NCI-H1436 treated with DMSO at 0.1 percent for 48 hours (cell line): Measurements from ENCODE around the gene INCENP.
A peak's percentile ranks its signal among the peaks of the same experiment; 100 is the strongest.
"Not testable (repeated sequence)": the region's sequence is repeated elsewhere in the genome, so short reads cannot be mapped to it uniquely, and the experiment has no call there.

ENCODE experiments used
- DNase-seq: peaks from one replicate; lab custom pipeline; 2025; lab: John Stamatoyannopoulos, UW

The INCENP gene

DNA sequence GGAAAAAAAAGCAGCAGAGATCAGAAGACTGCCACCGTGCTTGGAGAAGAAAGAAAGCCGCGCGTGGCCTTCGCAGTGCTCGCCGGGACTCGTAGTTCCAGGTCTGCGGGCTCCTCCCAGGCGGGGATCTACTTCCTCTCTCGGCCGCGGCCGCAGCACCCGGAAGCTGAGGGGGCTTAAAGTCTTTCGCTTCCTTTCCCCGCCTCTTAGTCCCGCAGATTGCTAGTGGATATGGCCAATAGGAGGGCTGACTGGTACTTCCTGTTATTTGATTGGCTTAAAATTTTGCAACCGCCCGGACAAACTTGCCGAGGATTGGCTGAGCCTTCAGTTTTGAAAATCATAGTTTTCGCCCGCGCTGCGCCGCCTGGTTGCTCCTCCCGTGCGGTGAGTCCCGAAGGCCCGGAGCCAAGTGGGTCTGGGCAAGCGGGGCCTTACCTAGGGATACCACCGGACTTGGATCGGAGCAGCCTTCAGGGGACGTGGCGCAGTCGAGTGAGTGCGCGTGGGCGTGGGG, at the start of gene INCENP:
Gene INCENP (plus strand): TSS at position 343 of the 517 bp plus-strand sequence. CDS start 4,151 bp downstream, outside the sequence.
- peak; percentile 96 for DNase-seq

DNA sequence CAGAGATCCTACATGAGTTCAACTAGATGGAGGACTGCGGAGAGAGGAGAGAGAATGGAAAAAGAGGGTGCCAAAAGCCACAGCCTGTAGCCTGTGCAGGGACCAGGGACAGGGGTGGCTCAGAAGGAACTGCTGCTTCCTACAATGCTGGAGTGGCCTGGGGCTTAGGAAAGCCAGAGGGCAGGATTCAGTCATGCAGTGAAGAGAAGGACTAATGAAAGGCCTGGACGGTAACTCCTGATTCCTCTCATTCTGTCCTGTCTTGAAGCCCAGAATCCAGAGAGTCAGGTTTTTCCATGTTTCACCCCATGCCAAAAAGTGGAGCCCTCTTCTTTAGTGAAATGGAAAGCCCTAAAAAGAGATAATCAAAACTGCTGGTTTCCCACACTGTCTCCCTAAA, 48.4 kb upstream of the INCENP start:
- no peak for DNase-seq

DNA sequence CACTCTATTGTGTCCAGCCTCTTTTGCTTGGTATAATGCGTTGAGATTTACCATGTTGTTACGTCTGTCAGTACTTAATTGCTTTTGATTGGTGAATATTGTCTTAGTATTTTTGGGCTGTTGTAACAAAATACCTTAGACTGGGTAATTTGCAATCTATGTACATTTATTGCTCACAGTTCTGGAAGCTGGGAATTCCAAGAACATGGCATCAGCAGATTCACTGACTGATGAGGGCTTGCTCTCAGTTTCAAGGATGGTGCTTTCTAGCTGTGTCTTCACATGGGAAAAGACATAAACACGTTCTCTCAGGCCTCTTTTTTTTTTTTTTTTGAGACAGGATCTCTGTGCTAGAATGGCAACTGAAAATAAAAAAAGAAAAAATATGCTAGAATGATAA, 46.7 kb upstream of the INCENP start:
- no peak for DNase-seq

DNA sequence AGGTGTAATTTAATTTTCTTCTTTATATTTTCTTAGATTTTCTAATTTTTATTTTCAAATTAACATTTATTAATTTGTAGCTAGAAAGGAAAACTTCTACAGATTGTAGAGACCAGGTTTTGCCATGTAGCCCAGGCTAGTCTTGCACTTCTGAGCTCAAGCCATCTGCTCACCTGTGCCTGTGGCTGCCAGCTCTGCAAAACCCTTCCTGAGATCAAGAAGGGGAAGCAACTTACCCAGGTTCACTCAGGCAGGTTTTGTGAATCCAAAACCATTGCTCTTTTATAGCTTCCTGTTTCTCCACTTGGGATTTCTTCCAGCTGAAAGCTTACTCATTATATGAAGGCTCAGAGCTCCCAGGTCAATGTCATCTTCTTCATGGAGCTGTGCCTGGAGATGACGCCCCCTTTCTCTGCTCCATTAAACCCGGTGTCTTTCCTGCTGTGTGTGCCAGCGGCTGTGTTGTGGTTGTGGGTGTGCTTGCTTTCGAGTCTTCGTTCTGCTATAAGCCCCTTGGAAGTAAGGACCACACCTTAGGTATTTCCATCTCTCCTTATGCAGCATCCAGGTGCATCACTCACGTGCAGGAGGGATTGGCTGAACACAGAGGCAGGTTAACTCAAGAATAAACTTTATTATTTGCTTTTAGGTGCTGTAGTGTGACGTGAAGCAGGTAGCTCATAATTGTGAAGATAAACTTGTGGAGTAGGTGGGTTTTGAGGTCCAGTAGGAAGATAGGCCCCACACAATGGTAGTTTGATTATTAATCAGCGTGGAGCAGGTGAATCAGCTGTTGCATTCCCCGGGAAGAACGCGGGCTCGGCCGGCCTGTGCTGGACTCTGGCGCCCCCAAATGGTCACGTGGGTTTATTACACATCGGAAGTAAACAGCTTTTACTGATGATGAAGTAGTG, 42.2 kb upstream of the INCENP start:
- DNase-seq: no peak

DNA sequence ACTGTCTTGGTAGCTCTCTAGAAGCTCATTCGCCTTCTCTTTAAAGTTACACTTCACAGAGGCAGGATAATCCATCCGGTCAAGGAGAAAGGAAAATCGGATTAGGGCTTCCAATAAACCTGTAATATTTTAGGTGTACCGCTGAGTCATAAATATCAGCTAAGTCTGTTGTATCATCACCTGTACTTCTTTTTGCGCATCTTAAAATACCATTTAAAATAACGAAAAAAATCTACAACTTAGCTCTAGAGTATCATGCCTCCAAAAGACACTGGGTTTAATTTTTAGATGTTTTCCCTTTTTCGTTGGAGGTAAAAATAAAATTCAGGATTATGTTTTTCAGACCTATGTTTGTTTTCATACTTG, 41.5 kb upstream of the INCENP start:
- no peak for DNase-seq

DNA sequence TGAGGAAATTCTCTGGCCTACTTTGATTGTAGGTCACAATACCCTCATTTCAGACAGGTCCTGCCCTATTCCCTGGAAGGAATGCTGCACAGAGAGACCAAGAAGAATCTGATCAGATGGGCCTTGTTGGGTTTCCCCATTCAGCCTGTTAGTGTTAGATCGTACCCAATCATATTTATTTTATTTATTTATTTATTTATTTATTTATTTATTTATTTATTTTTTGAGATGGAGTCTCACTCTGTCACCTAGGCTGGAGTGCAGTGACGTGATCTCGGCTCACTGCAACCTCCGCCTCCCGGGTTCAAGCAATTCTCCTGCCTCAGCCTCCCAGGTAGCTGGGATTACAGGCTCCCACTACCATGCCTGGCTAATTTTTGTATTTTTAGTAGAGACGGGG, 39.0 kb upstream of the INCENP start:
- DNase-seq: not testable (repeated sequence)

DNA sequence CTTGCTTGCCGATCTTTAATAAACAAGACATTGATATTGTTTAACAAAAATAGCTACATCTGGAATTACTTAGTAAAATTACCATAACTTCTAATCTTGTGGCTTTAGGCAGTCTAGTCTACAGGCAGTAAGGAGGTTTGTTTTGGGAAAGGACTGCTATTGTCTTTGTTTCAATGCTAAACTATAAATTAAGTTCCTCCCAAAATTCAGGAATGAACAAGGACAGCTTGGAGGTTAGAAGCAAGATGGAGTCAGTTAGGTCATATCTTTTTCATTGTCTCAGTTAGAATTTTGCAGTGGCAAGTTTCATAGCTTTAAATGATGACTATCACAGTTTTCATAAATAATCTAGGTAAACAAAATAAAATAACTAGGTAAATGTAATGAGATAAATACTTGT, 36.1 kb upstream of the INCENP start:
- no peak for DNase-seq

DNA sequence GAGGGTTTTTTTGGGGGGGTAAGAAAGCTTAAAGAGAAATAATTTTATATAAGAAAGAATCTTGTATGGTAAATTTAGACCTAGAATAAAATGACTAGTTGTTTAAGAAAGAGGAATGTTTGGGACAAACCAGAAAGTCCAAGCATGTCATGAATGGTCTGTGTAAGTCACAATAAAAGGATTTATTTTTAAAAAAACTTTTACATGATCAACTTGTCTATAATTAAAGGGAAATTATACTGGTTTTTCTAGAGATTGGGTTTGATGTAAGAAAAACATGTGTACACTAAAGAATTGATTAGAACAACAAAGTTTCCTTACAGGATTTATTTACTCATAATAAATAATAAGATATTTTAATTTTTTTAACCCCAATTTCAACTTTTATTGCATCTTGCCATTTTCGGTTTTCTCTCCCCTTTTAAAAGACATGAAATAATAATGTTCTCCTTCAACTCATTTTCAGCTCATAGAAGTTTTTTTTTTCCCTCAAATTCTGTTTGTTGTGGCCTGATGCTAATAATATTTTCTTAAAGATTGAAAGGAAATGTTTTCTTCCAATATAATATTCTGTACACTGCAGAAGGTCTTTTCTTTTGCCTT, 35.4 kb upstream of the INCENP start:
- DNase-seq: no peak

DNA sequence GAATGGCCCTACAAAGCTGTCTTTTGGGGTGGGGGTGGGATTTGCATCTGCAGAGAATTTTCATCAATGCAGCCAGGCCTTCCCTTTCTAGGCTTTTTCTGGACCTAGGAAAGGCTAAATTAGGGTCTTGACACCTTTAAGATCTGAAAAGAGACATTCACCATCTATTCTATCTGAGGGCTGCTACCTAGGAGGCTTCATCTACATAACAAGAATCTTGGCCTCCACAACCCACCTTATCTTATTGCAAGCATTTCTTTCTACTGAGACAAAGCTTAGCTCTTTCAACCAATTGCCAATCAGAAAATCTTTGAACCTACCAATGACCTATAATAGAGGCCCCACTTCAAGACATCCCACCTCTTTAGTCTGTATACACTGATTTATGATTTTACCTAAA, 20.7 kb upstream of the INCENP start:
- DNase-seq: no peak

DNA sequence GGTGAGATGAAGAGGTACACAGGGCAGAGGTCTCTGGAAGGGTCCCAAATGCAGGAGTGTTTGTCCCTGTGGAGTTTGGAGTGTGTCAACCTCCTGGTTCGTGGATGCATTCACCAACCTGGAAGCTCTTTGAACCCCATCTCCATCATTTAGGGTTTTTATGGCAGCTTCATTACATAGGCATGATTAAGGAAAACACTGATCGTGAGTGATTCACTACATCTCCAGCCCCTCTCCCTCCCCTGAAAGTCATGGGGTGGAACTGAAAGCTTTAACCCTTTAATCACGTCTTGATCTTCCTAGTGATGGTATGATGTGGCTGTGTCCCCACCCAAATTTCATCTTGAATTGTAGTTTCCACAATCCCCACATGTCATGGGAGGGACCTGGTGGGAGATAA, 19.8 kb upstream of the INCENP start:
- no peak for DNase-seq

DNA sequence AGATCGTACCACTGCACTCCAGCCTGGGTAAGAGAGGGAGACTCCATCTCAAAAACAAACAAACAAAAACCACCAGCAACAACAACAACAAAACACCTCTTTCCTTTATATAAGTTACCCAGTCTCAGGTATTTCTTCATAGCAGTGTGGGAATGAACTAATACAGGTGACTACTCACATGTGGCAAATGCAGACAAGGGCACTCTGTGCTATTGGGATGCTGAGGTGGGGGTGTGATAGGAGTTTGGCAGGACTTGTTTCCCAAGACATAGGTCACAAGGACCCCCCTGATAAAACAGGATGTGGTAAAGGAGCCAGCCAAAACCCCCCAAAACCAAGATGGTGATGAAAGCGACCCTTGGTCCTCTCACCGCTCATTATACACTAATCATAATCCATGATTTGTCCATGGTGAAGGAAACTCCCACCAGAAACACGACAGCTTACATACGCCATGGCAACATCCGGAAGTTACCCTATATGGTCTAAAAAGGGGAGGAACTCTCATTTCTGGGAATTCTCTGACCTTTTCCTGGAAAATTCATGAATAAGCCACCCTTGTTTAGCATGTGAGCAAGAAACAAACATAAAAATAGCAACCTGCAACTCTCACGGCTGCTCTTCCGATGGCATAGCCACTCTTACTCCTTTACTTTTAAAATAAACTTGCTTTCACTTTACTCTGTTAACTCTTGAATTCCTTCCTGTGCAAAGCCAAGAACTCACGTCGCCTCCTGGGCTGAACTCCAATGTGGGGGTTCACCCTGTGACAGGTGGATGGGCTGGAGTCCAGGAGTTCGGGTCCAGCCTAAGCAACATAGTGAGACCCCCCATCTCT, 18.8 kb upstream of the INCENP start:
- DNase-seq: no peak

DNA sequence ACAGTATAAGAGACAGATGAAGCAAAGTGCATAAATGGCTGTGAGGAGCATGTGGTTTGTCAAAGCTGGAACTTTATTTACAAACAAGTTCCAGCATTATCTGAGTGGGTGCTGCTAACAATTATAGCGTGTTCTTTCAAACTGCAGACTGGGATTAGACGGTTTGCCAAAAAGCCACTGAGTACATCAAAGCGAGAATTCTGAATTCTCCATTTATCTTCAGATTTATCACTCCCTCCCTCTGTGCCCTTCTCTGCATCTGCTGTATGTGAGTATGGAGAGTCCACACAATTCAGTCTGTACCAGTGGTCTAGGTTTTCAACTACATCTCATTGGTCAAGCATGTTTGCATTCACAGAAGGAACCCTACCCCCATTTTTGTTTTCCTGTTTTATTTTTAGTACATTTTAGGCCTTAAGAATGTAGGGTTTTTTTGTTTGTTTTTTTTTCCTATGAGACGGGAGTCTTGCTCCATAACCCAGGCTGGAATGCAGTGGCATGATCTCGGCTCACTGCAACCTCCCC, 18.1 kb upstream of the INCENP start:
- DNase-seq: no peak

DNA sequence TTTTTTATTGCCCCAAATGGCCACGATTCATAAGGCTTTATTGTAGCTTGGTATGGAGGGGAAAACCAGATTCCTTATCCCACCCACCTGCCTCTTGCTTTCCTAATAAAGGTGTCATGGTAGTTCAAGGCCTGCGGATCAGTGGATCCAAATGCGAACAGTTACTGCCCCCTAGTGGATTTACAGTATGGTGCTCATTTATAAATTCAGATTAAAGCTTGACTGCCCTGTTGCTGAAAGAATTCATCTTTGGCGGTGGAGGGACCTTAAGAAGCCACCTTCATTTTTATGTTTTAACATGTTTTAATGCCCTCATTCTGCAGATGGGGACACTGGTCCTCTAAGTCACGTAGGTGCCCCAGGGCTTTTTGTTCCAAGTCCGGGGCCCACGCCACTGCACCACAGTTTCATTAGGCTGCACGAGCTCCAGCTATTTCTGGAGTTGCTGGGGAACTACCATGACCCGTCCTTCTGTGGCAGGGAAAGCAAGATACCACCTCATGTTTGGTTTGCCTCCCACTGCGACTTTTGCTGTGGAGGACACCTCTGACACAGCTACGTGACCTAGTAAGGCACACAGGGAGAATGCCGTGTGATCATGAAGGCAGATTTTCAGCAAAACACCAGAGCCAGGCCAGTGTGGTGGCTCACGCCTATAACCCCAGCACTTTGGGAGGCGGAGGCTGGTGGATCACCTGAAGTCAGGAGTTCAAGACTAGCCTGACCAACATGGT, 15.6 kb upstream of the INCENP start:
- peak; percentile 32 for DNase-seq

DNA sequence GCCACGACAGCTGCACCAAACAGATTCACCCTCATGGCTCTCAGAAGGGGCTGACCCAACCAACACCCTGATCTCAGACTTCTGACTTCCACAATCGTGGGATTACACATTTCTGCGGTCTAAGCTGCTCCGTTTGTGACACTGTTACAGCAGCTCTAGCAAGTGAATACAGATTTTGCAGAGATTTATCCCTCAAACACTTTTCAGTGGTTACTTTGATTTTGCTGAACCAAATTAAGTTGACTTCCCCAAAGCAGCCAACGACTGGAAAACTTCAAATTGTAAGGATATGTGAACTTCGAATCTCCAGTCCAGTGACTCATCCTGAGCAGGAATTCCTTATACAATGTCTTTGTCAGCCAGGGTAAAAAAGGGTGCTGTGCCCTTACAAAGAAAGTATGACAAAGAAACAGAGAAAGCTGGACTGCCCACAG, 14.8 kb upstream of the INCENP start:
- no peak for DNase-seq

DNA sequence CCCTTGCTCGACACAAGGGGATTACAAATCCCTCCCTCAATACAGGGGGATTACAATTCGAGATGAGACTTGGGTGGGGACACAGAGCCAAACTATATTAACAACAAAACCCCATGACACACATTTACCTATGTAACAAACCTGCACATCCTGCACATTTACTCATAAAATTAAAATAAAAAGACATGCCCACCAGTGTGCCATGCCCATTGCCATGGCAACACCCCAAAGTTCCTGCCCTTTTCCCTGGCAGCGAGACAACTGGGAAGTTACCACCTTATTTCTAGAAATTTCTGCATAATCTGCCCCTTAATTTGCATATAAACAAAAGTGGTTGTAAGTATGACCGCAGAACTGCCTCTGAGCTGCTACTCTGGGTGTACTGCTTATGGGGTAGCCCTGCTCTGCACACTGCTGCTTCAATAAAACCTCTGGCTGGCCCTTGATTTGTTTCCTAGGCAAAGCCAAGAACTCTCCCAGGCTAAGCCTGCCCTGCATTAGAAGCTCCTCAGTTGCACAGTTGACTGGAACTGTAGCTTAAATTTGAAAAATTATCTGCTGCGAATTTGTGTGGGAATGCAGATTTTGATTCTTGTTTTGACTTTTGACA, 8.6 kb upstream of the INCENP start:
- DNase-seq: no peak

DNA sequence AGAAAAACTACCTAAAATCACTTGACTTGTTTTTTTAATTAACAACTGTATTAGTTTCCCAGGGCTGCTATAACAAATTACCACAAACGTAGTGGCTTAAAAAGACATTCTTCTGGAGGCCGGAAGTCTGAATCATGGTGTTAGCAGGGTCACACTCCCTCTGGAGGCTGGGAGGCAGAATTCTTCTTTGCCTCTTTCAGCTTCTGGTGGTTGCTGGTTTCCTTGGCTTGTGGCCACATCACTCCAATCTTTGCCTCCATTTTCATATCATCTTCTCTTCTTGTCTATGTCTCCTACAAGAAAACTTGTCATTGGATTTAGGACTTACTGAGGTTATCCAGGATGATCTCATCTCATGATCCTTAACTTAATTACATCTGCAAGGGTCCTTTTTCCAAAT, 7.4 kb upstream of the INCENP start:
- DNase-seq: no peak

DNA sequence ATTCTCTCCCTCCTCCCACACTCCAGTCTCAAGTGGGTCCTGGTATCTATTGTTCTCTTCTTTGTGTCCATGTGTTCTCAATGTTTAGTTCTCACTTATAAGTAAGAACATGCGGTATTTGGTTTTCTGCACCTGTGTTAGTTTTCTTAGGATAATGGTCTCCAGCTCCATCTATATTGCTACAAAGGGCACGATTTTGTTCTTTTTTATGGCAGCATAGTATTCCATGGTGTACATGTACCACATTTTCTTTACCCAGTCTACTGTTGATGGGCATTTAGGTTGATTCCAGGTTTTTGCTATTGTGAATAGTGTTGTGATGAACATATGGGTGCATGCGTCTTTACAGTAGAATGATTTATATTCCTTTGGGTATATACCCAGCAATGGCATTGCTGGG, 4.2 kb upstream of the INCENP start:
- DNase-seq: no peak

DNA sequence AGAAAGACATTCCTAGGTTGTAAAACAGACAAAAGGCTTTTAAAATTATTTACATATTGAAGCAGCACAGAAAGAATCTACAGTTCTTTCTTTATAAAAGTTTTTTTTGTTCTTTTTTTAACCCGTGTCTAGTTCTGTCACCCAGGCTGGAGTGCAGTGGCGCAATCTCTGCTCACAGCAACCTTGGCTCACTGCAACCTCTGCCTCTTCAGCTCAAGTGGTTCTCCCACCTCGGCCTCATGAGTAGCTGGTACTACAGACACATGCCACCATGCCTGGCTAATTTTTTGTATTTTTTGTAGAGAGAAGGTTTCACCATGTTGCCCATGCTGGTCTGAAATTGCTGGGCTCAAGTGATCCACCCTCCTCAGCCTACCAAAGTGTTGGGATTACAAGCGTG, 3.8 kb upstream of the INCENP start:
- no peak for DNase-seq

DNA sequence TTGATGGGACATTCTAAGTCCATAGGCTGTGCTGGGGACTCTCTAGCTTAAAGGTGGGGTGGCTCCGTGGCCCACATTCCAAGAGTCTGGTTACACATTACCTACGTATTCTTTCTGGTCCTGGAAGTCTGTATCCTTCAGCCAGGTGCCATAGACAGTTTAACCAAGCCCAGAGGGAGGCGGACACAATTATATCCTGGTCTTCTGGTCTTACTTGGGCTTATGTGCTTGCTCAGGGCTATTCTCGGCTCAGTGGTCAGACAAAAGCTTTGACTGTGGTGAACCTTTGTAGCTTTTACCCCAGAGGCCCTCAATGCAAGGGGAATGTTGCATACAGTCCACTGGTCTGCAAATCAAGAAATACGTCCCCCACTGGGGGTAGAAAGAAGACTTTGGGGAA, 3.4 kb upstream of the INCENP start:
- DNase-seq: no peak

DNA sequence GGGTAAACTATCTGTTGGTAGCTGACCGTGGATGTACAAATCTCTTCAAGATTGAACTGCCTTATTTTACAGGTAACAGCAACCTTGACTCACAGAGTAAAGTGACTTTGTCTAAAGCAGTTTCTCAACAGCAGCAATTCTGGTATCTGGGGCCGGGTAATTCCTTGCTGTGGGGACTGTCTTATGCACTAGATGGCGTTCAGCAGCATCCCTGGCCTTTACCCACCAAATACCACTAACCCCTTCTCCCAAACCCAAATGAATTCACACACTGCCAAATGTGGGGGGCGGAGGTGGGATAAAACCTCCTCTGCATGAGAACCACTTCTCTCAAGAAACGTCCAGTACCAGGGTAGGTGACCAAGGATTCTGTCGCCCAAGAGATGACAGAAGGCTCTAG, 1.7 kb upstream of the INCENP start:
- DNase-seq: no peak
